IPS DF 6.9 (cell line): Measurements from ENCODE around the gene MUC5AC.
"Not testable (repeated sequence)": the region's sequence is repeated elsewhere in the genome, so short reads cannot be mapped to it uniquely, and the experiment has no call there.

Source experiments
- DNase-seq: peaks from one replicate; pipeline ENCODE4 v3.0.0-alpha.2; 2013; ENCODE audit warnings: low read depth, low spot score
- H3K27ac ChIP-seq: one replicate; pipeline ENCODE4 v1.5.1; 2013; ENCODE audit warnings: low read length, control low read depth
- H3K27me3 ChIP-seq: 2 replicates; pipeline ENCODE4 v1.6.1; 2013; ENCODE audit warnings: mild to moderate bottlenecking, low read length; ENCODE audit not compliant: control insufficient read depth, insufficient read depth
- H3K36me3 ChIP-seq: 2 replicates; pipeline ENCODE4 v1.6.1; 2013; ENCODE audit warnings: low read length; ENCODE audit not compliant: control insufficient read depth, insufficient read depth
- H3K4me1 ChIP-seq: 2 replicates; pipeline ENCODE4 v1.6.1; 2013; ENCODE audit warnings: low read length; ENCODE audit not compliant: control insufficient read depth, insufficient read depth
- H3K4me3 ChIP-seq: 2 replicates; pipeline ENCODE4 v1.5.1; 2013; ENCODE audit warnings: mild to moderate bottlenecking, low read length
- H3K9me3 ChIP-seq: 2 replicates; pipeline ENCODE4 v1.6.1; 2013; ENCODE audit warnings: low read length, inconsistent platforms; ENCODE audit not compliant: control insufficient read depth, insufficient read depth
- WGBS: extraction: QIAGEN DNeasy Blood & Tissue Kit; methylation state at CpG from one replicate; pipeline ENCODE4 v1.1.7; 2013; ENCODE audit warnings: mixed read lengths, missing lambda C conversion rate; ENCODE audit not compliant: insufficient read length, insufficient coverage; 5-methylcytosine and 5-hydroxymethylcytosine counted together

The MUC5AC gene

DNA sequence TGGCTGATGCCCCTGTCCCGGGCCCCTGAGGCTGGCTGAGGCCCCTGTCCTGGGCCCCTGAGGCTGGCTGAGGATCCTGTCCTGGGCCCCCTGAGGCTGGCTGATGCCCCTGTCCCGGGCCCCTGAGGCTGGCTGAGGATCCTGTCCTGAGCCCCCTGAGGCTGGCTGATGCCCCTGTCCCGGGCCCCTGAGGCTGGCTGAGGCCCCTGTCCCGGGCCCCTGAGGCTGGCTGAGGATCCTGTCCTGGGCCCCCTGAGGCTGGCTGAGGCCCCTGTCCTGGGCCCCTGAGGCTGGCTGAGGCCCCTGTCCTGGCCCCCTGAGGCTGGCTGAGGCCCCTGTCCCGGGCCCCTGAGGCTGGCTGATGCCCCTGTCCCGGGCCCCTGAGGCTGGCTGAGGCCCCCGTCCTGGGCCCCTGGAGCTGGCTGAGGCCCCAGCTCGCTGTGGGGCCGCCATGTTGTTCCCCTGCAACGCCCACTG, 7.1 kb downstream of the MUC5AC start:
- not testable (repeated sequence) for H3K9me3 ChIP-seq, H3K4me3 ChIP-seq, H3K27me3 ChIP-seq, H3K27ac ChIP-seq, H3K36me3 ChIP-seq, H3K4me1 ChIP-seq, DNase-seq
- no CpG with 5 or more reads among the region's 10 CpGs for WGBS

GRCh38 chr11:1165256-1166041, 7.7 kb downstream of the MUC5AC start:
- H3K36me3 ChIP-seq = no peaks in the 10 kb centered on the region
- peaks cover 3% of the 10 kb centered on the region for H3K9me3 ChIP-seq
- WGBS = no CpG with 5 or more reads among the region's 30 CpGs
- no peak overlapping the region for H3K27ac ChIP-seq
- no peaks in the 10 kb centered on the region for H3K4me1 ChIP-seq
- no peak for DNase-seq
- H3K27me3 ChIP-seq = no peaks in the 10 kb centered on the region
- no peak overlapping the region for H3K4me3 ChIP-seq

GRCh38 chr11:1167256-1167655, 9.5 kb downstream of the MUC5AC start:
- H3K36me3 ChIP-seq = no peaks in the 10 kb centered on the region
- WGBS = no CpG with 5 or more reads among the region's 7 CpGs
- H3K27ac ChIP-seq = no peak overlapping the region
- H3K4me1 ChIP-seq = no peaks in the 10 kb centered on the region
- peaks cover 3% of the 10 kb centered on the region for H3K9me3 ChIP-seq
- H3K27me3 ChIP-seq = no peaks in the 10 kb centered on the region
- H3K4me3 ChIP-seq = no peak overlapping the region
- DNase-seq = no peak

DNA sequence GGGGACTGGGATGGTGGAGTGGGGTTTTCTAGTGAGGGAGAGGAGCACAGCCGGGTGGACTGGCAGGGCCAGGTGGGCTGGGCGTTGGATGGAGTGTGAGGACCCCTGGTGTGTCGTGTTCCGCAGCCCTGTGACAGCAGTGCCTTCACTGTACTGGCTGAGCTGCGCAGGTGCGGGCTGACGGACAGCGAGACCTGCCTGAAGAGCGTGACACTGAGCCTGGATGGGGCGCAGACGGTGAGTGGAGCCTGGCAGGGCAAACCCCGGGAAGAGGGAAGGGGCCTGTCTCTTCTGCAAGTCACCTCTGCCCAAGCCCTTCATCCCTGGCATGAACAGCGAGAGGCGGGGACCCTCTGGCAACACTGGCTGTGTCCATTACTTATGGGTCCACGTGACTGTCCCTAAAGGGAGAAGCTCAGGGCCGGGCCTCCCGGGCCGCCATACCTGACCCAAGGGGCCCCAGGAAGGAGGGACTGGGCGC, 10.0 kb downstream of the MUC5AC start:
- no peaks in the 10 kb centered on the region for H3K27me3 ChIP-seq
- no peak overlapping the region for H3K4me3 ChIP-seq
- no peak for DNase-seq
- no peaks in the 10 kb centered on the region for H3K36me3 ChIP-seq
- no CpG with 5 or more reads among the region's 19 CpGs for WGBS
- H3K9me3 ChIP-seq = peaks cover 3% of the 10 kb centered on the region
- no peaks in the 10 kb centered on the region for H3K4me1 ChIP-seq
- no peak overlapping the region for H3K27ac ChIP-seq

DNA sequence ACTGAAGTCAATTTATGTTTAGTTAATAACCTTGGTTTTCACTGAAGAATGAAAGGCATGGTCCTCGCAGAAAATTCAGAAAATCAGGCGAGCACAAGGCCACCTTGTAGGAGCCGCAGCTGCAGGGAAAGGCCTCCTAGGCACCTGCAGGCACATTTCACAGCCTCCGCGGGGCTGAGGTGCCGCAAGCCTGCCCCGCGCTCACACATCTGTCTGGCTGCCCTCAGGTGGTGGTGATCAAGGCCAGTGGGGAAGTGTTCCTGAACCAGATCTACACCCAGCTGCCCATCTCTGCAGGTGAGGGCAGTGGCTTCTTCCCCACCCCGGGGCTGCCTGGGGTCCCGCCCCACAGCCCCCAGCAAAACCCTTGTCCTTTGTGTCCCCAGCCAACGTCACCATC, 10.5 kb downstream of the MUC5AC start:
- no peak for DNase-seq
- WGBS = no CpG with 5 or more reads among the region's 11 CpGs
- Histone ChIP-seq H3K4me1 (no peaks in the 10 kb centered on the region), H3K27ac (no peak overlapping the region), H3K27me3 (no peaks in the 10 kb centered on the region), H3K4me3 (no peak overlapping the region), H3K36me3 (no peaks in the 10 kb centered on the region), H3K9me3 (peaks cover 3% of the 10 kb centered on the region)

GRCh38 chr11:1168721-1169161, 11.0 kb downstream of the MUC5AC start:
- no peaks in the 10 kb centered on the region for H3K36me3 ChIP-seq
- WGBS = no CpG with 5 or more reads among the region's 23 CpGs
- no peaks in the 10 kb centered on the region for H3K27me3 ChIP-seq
- H3K4me1 ChIP-seq = no peaks in the 10 kb centered on the region
- H3K9me3 ChIP-seq = peaks cover 3% of the 10 kb centered on the region
- H3K27ac ChIP-seq = no peak overlapping the region
- DNase-seq = no peak
- no peak overlapping the region for H3K4me3 ChIP-seq

- H3K4me1 ChIP-seq = no peaks in the 10 kb centered on the region
- DNase-seq = no peak
- H3K27ac ChIP-seq = no peak overlapping the region
- H3K36me3 ChIP-seq = no peaks in the 10 kb centered on the region
- H3K4me3 ChIP-seq = no peak overlapping the region
- H3K9me3 ChIP-seq = peaks cover 5% of the 10 kb centered on the region
- WGBS = 80% methylated on average over 1 of the region's 3 CpGs
- H3K27me3 ChIP-seq = no peaks in the 10 kb centered on the region
Observed at GRCh38 chr11:1171223-1171984, 13.7 kb downstream of the MUC5AC start.

- H3K27me3 ChIP-seq = no peaks in the 10 kb centered on the region
- no peak for DNase-seq
- peaks cover 5% of the 10 kb centered on the region for H3K9me3 ChIP-seq
- no peak overlapping the region for H3K4me3 ChIP-seq
- no CpG with 5 or more reads among the region's 22 CpGs for WGBS
- H3K4me1 ChIP-seq = no peaks in the 10 kb centered on the region
- H3K27ac ChIP-seq = no peak overlapping the region
- H3K36me3 ChIP-seq = no peaks in the 10 kb centered on the region
Observed at GRCh38 chr11:1171985-1172728, 14.4 kb downstream of the MUC5AC start.

- Histone ChIP-seq H3K4me1 (no peaks in the 10 kb centered on the region), H3K9me3 (peaks cover 5% of the 10 kb centered on the region), H3K27ac (no peak overlapping the region), H3K27me3 (no peaks in the 10 kb centered on the region), H3K4me3 (no peak overlapping the region), H3K36me3 (no peaks in the 10 kb centered on the region)
- 98% methylated on average over 4 of the region's 4 CpGs for WGBS
- DNase-seq = no peak
Observed at GRCh38 chr11:1172729-1173117, 15.0 kb downstream of the MUC5AC start.

DNA sequence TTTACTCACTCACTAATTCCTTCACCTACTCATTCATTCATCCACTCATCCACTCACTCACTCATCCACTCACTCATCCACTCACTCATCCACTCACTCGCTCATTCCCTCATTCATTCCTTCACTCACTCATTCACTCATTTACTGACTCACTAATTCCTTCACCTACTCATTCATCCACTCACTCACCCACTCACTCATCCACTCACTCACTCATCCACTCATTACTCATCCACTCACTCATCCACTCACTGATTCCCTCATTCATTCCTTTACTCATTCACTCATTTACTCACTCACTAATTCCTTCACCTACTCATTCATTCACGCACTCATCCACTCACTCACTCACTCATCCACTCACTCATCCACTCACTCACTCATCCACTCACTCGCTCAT, 15.6 kb downstream of the MUC5AC start:
- not testable (repeated sequence) for H3K4me3 ChIP-seq, H3K27ac ChIP-seq, H3K36me3 ChIP-seq, H3K4me1 ChIP-seq, DNase-seq, H3K9me3 ChIP-seq, H3K27me3 ChIP-seq
- WGBS = 100% methylated on average over 1 of the region's 3 CpGs
